Activated T-helper 9 cell treated with anti-CD3 and anti-CD28 coated beads, Interleukin-2, amount 50 U/mL, for 16 hours (primary cell): Measurements from ENCODE around the gene FIBIN.

Experiments
- DNase-seq: peaks from one replicate; pipeline ENCODE4 v3.0.0-alpha.2; 2020; ENCODE audit warnings: low read depth

The FIBIN gene

GRCh38 chr11:27024865-27025264 lies 31.0 kb downstream of the FIBIN start:
- DNase-seq = no peak

- no peak for DNase-seq
Observed at GRCh38 chr11:27025312-27025955, 31.5 kb downstream of the FIBIN start.

- DNase-seq = no peak
Observed at GRCh38 chr11:27025957-27026733, 32.2 kb downstream of the FIBIN start.

- no peak for DNase-seq
Observed at GRCh38 chr11:27028561-27028965, 34.7 kb downstream of the FIBIN start.

- DNase-seq = no peak
Observed at GRCh38 chr11:27029966-27030365, 36.1 kb downstream of the FIBIN start.

GRCh38 chr11:27031754-27032153 lies 37.8 kb downstream of the FIBIN start:
- DNase-seq = no peak

GRCh38 chr11:27039873-27040272 lies 46.0 kb downstream of the FIBIN start:
- DNase-seq = no peak

GRCh38 chr11:27040302-27041115 lies 46.6 kb downstream of the FIBIN start, which contains the start of gene BBOX1:
TSS of gene BBOX1 (plus strand) at chr11:27040815. CDS start at chr11:27055431, 14,616 bp downstream.
- no peak for DNase-seq

GRCh38 chr11:27041141-27041899 lies 47.4 kb downstream of the FIBIN start:
- no peak for DNase-seq
